ENCODE measurements around the gene FLNA.

DNA sequence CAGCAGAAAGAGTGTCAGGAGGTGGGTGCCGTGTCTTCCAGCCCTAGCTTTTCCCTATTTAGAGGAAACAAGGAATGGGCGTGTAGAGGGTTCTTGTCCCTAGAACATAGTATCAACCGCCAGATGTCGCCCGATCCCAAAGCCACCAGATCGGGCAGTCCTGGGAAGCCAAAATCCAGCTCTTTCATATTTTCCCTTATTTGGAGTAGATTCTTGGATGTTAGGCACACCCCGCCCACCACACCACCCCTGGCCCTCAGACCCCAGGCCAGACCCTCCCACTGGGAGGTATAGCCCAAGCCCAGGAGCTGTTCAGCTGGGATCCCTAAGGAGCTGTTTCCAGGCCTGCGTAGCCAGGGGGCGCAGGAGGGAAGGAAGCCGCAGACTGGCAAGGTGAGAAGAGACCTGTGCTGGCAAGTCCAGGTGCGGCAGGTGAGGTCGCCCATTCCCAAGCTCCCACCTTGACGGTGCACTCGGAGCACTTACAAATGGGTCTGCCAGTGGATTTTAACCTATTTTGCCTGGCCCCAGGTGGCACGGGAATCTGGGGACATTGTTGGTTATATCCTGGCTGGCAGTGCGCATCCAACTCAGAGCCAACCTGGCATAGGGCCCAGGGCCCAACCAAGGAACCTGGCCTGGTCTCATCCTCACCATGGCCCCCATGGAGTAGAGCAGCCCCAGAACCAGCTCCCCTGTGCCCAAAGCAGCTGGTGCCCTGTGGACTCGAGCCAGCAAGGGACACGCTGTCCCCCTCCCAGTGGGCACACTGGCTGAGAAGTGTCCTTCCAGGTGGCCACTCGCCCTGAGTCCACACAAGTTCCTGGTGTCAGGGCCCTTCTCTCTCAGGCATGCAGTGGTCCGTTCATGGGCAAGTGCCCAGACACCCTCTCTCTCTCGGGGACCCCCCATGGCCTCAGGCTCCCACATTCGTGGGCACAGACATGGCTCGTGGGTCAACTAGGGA lies 811 bp downstream of the FLNA start:
- TF ChIP-seq, protein P1, sequence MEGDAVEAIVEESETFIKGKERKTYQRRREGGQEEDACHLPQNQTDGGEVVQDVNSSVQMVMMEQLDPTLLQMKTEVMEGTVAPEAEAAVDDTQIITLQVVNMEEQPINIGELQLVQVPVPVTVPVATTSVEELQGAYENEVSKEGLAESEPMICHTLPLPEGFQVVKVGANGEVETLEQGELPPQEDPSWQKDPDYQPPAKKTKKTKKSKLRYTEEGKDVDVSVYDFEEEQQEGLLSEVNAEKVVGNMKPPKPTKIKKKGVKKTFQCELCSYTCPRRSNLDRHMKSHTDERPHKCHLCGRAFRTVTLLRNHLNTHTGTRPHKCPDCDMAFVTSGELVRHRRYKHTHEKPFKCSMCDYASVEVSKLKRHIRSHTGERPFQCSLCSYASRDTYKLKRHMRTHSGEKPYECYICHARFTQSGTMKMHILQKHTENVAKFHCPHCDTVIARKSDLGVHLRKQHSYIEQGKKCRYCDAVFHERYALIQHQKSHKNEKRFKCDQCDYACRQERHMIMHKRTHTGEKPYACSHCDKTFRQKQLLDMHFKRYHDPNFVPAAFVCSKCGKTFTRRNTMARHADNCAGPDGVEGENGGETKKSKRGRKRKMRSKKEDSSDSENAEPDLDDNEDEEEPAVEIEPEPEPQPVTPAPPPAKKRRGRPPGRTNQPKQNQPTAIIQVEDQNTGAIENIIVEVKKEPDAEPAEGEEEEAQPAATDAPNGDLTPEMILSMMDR (IDR thresholded peaks at IDR 0.05): peak in 6 of 7 experiments; percentile 39 to 88 (median 70)
- peak in 2 of 3 donors; percentile 34 to 49 for TF ChIP-seq POLR2A (IDR thresholded peaks at IDR 0.05)
